HepG2 (cell line): Measurements from ENCODE around the gene KLF9. TPM values are rescaled to one million over a fixed set of nuclear protein-coding genes. Genes with fewer than 3 reads are reported as not detected.

ENCODE experiments used
- CBX1 ChIP-seq: IDR thresholded peaks from one replicate; pipeline ENCODE4 v1.6.1; 2016; ENCODE audit warnings: antibody characterized with exemption, low read depth
- ELF3 ChIP-seq: IDR thresholded peaks from 2 replicates; pipeline ENCODE4 v1.6.1; 2016; ENCODE audit warnings: missing genetic modification reagents, missing compliant biosample characterization
- ETV6 ChIP-seq: sonication (generic); formaldehyde crosslinking; conservative IDR thresholded peaks from 2 replicates; pipeline ENCODE4 v1.4.0; 2020; ENCODE audit warnings: missing genetic modification reagents
- FOXP1 ChIP-seq, 2 experiments: fragments of 450-650 bp in 1 of 2; IDR thresholded peaks; 2 replicates each; pipeline ENCODE4 v1.6.1; 2017 to 2018; ENCODE audit warnings: antibody characterized with exemption in 1 of 2
- GTF3A ChIP-seq: sonication (generic); formaldehyde crosslinking; conservative IDR thresholded peaks from 2 replicates; pipeline ENCODE4 v1.4.0; 2020; ENCODE audit warnings: mild to moderate bottlenecking, missing genetic modification reagents
- HMG20A ChIP-seq: IDR thresholded peaks from 2 replicates; pipeline ENCODE4 v1.6.1; 2016; ENCODE audit warnings: borderline replicate concordance
- NFKB2 ChIP-seq: sonication (generic); formaldehyde crosslinking; IDR thresholded peaks from 2 replicates; pipeline ENCODE4 v1.4.0; 2020; ENCODE audit warnings: missing genetic modification reagents, borderline replicate concordance
- NFYB ChIP-seq: sonication (generic); formaldehyde crosslinking; IDR thresholded peaks from 2 replicates; pipeline ENCODE4 v1.4.0; 2020; ENCODE audit warnings: missing genetic modification reagents
- NR2F1 ChIP-seq, 2 experiments: fragments of 450-650 bp in 1 of 2; formaldehyde crosslinking in 1 of 2; IDR thresholded peaks; 2 replicates each; pipeline versions ENCODE4 v1.5.0 to v1.6.1; 2016 to 2020; ENCODE audit warnings: mild to moderate bottlenecking in 1 of 2, missing compliant biosample characterization in 1 of 2, missing genetic modification reagents in 1 of 2, moderate library complexity in 1 of 2
- POLR2AphosphoS5 ChIP-seq: IDR thresholded peaks from 2 replicates; pipeline ENCODE4 v1.6.1; 2012; ENCODE audit warnings: low read depth, low read length
- TBX2 ChIP-seq: sonication (generic); formaldehyde crosslinking; IDR thresholded peaks from 2 replicates; pipeline ENCODE4 v1.5.0; 2020; ENCODE audit warnings: missing genetic modification reagents, mild to moderate bottlenecking, borderline replicate concordance
- TEAD3 ChIP-seq: optimal IDR thresholded peaks from 2 replicates; pipeline ENCODE3; 2016; ENCODE audit warnings: borderline replicate concordance
- TFDP1 ChIP-seq: IDR thresholded peaks from 2 replicates; pipeline ENCODE4 v1.6.1; 2016; ENCODE audit warnings: missing compliant biosample characterization, missing genetic modification reagents, borderline replicate concordance
- ZNF17 ChIP-seq: sonication (generic); formaldehyde crosslinking; IDR thresholded peaks from 2 replicates; pipeline ENCODE4 v1.5.0; 2020; ENCODE audit warnings: mild to moderate bottlenecking, missing genetic modification reagents
- ZNF256 ChIP-seq: sonication (generic); formaldehyde crosslinking; conservative IDR thresholded peaks from 2 replicates; pipeline ENCODE4 v1.4.0; 2020; ENCODE audit warnings: missing genetic modification reagents
- ZNF646 ChIP-seq: sonication (generic); formaldehyde crosslinking; IDR thresholded peaks from 2 replicates; pipeline ENCODE4 v1.9.0; 2021; ENCODE audit warnings: mild to moderate bottlenecking, missing genetic modification reagents
- ZNF724P ChIP-seq: sonication (generic); formaldehyde crosslinking; IDR thresholded peaks from 2 replicates; pipeline ENCODE4 v1.8.0; 2022; ENCODE audit warnings: missing genetic modification reagents, borderline replicate concordance
- ZSCAN31 ChIP-seq: sonication (generic); formaldehyde crosslinking; IDR thresholded peaks from 2 replicates; pipeline ENCODE4 v1.5.0; 2020; ENCODE audit warnings: low read depth, mild to moderate bottlenecking, missing genetic modification reagents
- polyA plus RNA-seq, 8 experiments: library from polyadenylated mRNA; depleted of rRNA in 3 of 8; stranded (reverse) in 7 of 8; unstranded in 1 of 8; fragments of >200 nt; fragmentation: Illumina TruSeq in 4 of 8; extraction: Trizol in 4 of 8; gene quantifications; 2 replicates each; pipeline versions ENCODE4 v1.2.1 to v1.2.3, GENCODE V29; 2011 to 2016; ENCODE audit warnings: low read depth in 4 of 8, missing spikeins in 1 of 8, mixed read lengths in 1 of 8; ENCODE audit not compliant: insufficient read depth in 1 of 8
- total RNA-seq, 5 experiments: library from RNA; depleted of rRNA; stranded (reverse); fragments of >200 nt; fragmentation: Illumina TruSeq; extraction: Trizol; gene quantifications; 2 replicates each; pipeline ENCODE4 v1.2.3, GENCODE V29; 2016; ENCODE audit warnings: low read depth in 1 of 5
- TF ChIP-seq, protein P1 (sequence below): sonication (generic); formaldehyde crosslinking; IDR thresholded peaks from 2 replicates; pipeline ENCODE4 v1.5.0; 2020; ENCODE audit warnings: mild to moderate bottlenecking, low read depth, missing genetic modification reagents, borderline replicate concordance
- TF ChIP-seq, protein P2 (sequence below): conservative IDR thresholded peaks from 2 replicates; pipeline ENCODE4 v1.6.1; 2018; ENCODE audit warnings: missing genetic modification reagents

The KLF9 gene
- total and polyA plus RNA-seq, 2 of the 13 experiments (the other 11 are each of a cell fraction or from before 2014, with no cell fraction given) = 5.7 to 7.2 TPM

GRCh38 chr9:70420441-70421271 is 6.2 kb upstream of the KLF9 start (continued):
- TF ChIP-seq NFKB2 (CRISPR knock-in tag) = no peak
- TF ChIP-seq ZNF256 = no peak
- TF ChIP-seq HMG20A (CRISPR knock-in tag) = 0 out of 2 replicates have a peak, but pooled peaks have one; percentile 13
- no peak for TF ChIP-seq ZNF17 (CRISPR knock-in tag)
- 0 out of 2 replicates have a peak, but pooled peaks have one; percentile 18 for TF ChIP-seq ETV6 (CRISPR knock-in tag)
- TF ChIP-seq TEAD3 (CRISPR knock-in tag) = peak; percentile 24
- peak; percentile 54; the same call in 1 of the 2 replicates for TF ChIP-seq FOXP1 (IDR thresholded peaks at IDR 0.05)
- peak; percentile 86 for TF ChIP-seq FOXP1 (CRISPR knock-in tag; IDR thresholded peaks at IDR 0.05)
- TF ChIP-seq, protein P1, sequence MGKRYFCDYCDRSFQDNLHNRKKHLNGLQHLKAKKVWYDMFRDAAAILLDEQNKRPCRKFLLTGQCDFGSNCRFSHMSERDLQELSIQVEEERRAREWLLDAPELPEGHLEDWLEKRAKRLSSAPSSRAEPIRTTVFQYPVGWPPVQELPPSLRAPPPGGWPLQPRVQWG (CRISPR knock-in tag) = no peak
- peak; percentile 73 for TF ChIP-seq ELF3 (CRISPR knock-in tag)
- TF ChIP-seq, protein P2, sequence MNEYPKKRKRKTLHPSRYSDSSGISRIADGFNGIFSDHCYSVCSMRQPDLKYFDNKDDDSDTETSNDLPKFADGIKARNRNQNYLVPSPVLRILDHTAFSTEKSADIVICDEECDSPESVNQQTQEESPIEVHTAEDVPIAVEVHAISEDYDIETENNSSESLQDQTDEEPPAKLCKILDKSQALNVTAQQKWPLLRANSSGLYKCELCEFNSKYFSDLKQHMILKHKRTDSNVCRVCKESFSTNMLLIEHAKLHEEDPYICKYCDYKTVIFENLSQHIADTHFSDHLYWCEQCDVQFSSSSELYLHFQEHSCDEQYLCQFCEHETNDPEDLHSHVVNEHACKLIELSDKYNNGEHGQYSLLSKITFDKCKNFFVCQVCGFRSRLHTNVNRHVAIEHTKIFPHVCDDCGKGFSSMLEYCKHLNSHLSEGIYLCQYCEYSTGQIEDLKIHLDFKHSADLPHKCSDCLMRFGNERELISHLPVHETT (CRISPR knock-in tag) = peak; percentile 27; the same call in 1 of the 2 replicates
- TF ChIP-seq NR2F1 (CRISPR knock-in tag; IDR thresholded peaks at IDR 0.05) = 0 out of 4 replicates have a peak, but pooled peaks of 1 of the 2 experiments have one; percentile 10
- no peak for TF ChIP-seq ZNF724P (CRISPR knock-in tag)
- no peak for TF ChIP-seq GTF3A (CRISPR knock-in tag)
- TF ChIP-seq ZSCAN31 (CRISPR knock-in tag) = no peak
- TF ChIP-seq POLR2AphosphoS5 = peak; percentile 67
- TF ChIP-seq CBX1 = no peak
- peak; percentile 73; the same call in 1 of the 2 replicates for TF ChIP-seq TFDP1 (CRISPR knock-in tag)
- no peak for TF ChIP-seq NFYB (CRISPR knock-in tag)
- TF ChIP-seq TBX2 (CRISPR knock-in tag) = no peak
- TF ChIP-seq ZNF646 (CRISPR knock-in tag) = no peak; the same call in 1 of the 2 replicates
